GM13976 (cell line): ENCODE data around the gene FOXK1.

Experiments used
- DNase-seq: peaks from one replicate; pipeline ENCODE4 v3.0.0; 2012; ENCODE audit warnings: low spot score
- CTCF ChIP-seq: IDR thresholded peaks from 2 replicates; pipeline ENCODE4 v1.5.1; 2012; ENCODE audit warnings: borderline replicate concordance, mild to moderate bottlenecking; ENCODE audit not compliant: insufficient read depth; ENCODE audit errors: extremely low read depth, missing control alignments, control extremely low read depth
- in situ Hi-C: fragments of 300-500 bp; cut with MboI; formaldehyde crosslinking; loops from one replicate; pipeline ENCODE4 v1.12.0; 2022; ENCODE audit warnings: low sequenced_read_pairs, mixed read lengths, inconsistent platforms; ENCODE audit not compliant: unreplicated experiment

Gene FOXK1

DNA sequence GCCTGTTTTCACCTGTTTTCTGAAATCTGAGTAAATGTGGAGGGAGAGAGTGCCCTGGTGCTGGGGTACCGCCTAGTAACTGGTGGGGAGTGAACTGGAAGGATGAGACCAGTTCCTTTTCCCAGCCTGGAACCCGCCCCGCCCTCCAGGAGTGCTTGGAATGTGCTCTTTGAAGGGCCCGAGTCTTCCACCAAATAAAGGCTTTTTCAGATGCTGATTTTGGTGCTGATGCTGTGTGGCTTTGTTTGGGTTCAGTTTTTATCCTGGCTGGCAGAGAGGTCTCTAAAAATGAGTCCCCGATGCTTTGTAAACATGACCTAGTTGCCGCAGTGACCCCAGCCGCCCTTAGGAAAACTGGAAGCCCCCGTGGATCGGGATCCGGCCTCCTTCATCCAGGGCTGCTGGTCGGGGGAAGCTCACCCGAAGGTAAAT, 25.9 kb downstream of the FOXK1 start:
- no peak for DNase-seq
- in situ Hi-C loops, result no loop called here
- no peak for TF ChIP-seq CTCF

GRCh38 chr7:4709187-4709586, 27.1 kb downstream of the FOXK1 start:
- no peak for DNase-seq
- in situ Hi-C loops, result no loop called here
- no peak for TF ChIP-seq CTCF

- no peak for DNase-seq
- TF ChIP-seq CTCF, result no peak
- in situ Hi-C loops, result no loop called here
Measured at GRCh38 chr7:4711093-4711492, 29.0 kb downstream of the FOXK1 start.

GRCh38 chr7:4711634-4712033, 29.5 kb downstream of the FOXK1 start:
- in situ Hi-C loops, result no loop called here
- no peak for DNase-seq
- no peak for TF ChIP-seq CTCF

DNA sequence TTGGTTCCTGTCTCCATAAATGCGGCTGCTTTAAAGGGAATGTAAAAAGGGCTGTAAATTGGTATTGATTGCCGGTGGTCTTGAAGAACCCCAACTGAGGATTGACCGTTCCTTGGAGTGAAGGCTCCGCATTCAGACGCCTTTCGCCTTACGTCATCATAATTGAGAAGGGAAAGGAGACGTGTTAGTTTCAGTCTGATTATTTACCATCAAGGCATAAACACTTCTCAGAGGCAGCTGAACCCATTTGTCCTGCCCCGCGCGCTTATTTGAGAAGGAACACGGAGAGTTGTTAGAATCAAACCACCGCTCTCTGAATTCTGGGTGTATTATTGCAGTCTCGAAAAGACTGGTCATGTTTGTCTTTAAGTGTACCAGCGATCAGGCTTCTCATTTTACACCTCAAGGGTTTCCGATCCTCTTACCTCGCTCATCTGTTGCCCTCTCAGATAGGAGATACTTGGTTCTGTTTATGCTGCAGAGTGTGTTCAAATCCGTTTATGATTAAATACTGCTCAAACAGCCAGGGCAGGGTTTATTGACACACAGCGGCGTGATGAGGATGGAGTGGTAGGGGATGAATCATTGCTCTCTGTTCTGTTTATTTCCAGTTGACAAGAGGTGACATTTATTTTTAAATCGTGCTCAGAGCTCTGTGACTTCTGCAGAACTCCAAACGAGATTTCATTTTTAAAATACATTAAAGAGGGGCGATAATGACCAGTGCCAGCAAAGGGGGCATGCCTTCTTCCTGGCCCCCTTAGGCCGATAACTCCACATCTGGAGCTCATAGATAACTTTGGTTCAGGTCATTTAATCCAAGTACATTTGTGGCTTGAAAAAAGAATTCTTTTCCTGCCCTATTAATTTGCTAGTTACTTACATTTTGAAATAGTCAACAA, 30.4 kb downstream of the FOXK1 start:
- no peak for TF ChIP-seq CTCF
- in situ Hi-C loops, result no loop called here
- DNase-seq, result peak; percentile 60

GRCh38 chr7:4713183-4713784, 31.2 kb downstream of the FOXK1 start:
- in situ Hi-C loops, result no loop called here
- peak; percentile 79 for DNase-seq
- TF ChIP-seq CTCF, result no peak
